ENCODE measurements around the gene ABHD5. TPM values are rescaled to one million over a fixed set of nuclear protein-coding genes. Genes with fewer than 3 reads are reported as not detected.

The ABHD5 gene
- total RNA-seq, 4 donors from 2014 or later, result 2.8 to 21.3 (median 12.2) TPM

- H3K4me3 ChIP-seq, result no peak overlapping the region
- peaks cover 0 to 5% of the 10 kb centered on the region in 2 donors for H3K4me1 ChIP-seq
- intact Hi-C loops (cut with DNase I; ENCODE audit: low total_unique reads), result no loop called here
- no peaks in the 10 kb centered on the region for H3K36me3 ChIP-seq
- H3K9me3 ChIP-seq, result no peaks in the 10 kb centered on the region
- H3K27ac ChIP-seq, result no peak overlapping the region
- TF ChIP-seq CTCF (IDR thresholded peaks at IDR 0.05) (no peak), POLR2A (IDR thresholded peaks at IDR 0.05) (no peak)
- no peak for DNase-seq
- no peaks in the 10 kb centered on the region for H3K27me3 ChIP-seq
These were observed 2.5 kb upstream of the ABHD5 start for GRCh38 chr3:43688245-43688650.

GRCh38 chr3:43689166-43689565, 1.6 kb upstream of the ABHD5 start:
- intact Hi-C loops (cut with DNase I; ENCODE audit: low total_unique reads), result no loop called here
- Histone ChIP-seq H3K27ac (no peak overlapping the region), H3K4me1 (peaks cover 0 to 5% of the 10 kb centered on the region in 2 donors), H3K9me3 (no peaks in the 10 kb centered on the region), H3K4me3 (no peak overlapping the region), H3K27me3 (no peaks in the 10 kb centered on the region), H3K36me3 (no peaks in the 10 kb centered on the region)
- no peak for TF ChIP-seq CTCF (IDR thresholded peaks at IDR 0.05)
- TF ChIP-seq POLR2A (IDR thresholded peaks at IDR 0.05), result no peak
- DNase-seq, result no peak

GRCh38 chr3:43689766-43690399, 855 bp upstream of the ABHD5 start:
- no peaks in the 10 kb centered on the region for H3K9me3 ChIP-seq
- no peak for TF ChIP-seq POLR2A (IDR thresholded peaks at IDR 0.05)
- TF ChIP-seq CTCF (IDR thresholded peaks at IDR 0.05), result no peak
- peaks cover 0 to 5% of the 10 kb centered on the region in 2 donors for H3K4me1 ChIP-seq
- intact Hi-C loops (cut with DNase I; ENCODE audit: low total_unique reads), result no loop called here
- no peak for DNase-seq
- peak overlapping the region; percentile 42 to 82 for H3K4me3 ChIP-seq
- peak overlapping the region; percentile 54 to 78 for H3K27ac ChIP-seq
- no peaks in the 10 kb centered on the region for H3K27me3 ChIP-seq
- no peaks in the 10 kb centered on the region for H3K36me3 ChIP-seq

DNA sequence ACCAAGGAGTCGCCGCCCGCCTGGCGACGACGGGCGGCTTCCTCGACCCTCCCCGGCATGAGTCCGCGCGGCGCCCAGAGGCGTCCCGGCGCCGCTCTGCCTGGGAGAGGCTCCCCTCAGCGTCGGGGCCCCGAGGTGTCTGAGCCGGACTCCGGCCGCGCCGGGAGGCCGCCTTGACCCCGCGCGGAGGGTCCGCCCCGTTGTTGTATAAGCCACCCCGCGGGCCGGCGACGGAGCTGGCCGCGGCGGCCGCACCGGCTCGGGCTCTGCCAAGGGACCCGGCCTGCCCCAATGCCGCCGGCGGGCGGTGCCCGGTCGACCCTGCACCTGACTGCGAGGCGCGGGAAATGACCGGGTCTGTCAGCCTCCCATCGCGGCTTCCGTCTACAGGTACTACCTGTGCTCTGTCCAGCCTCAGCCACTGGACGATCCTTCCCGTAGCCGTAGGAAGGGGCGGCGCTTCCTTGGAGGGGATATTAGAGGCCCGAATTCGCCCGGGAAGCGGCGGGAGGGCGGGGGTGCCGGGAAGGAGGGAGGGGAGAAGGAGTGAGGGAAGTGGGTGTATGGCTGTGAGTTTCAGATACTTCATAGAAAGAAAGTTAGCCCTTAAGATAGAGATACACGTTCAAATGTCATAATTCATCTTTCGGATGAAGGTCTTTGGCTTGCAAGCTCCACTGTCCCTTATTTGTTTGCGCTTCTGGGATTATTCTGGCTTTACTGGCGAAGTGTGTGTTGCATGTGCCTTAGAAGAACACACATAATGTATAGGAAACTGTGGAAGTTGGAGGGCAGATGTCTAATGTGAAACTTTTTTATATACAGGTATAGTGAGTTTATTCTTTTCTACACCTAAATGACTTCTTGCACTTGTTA, 620 bp downstream of the ABHD5 start:
- H3K27ac ChIP-seq, result peak overlapping the region; percentile 78 to 90
- H3K4me1 ChIP-seq, result peaks cover 0 to 5% of the 10 kb centered on the region in 2 donors
- intact Hi-C loops (cut with DNase I; ENCODE audit: low total_unique reads), result no loop called here
- no peaks in the 10 kb centered on the region for H3K36me3 ChIP-seq
- TF ChIP-seq CTCF (IDR thresholded peaks at IDR 0.05) (no peak), POLR2A (IDR thresholded peaks at IDR 0.05) (no peak)
- H3K27me3 ChIP-seq, result no peaks in the 10 kb centered on the region
- peak; percentile 48 to 56 for DNase-seq
- H3K9me3 ChIP-seq, result no peaks in the 10 kb centered on the region
- peak overlapping the region; percentile 42 to 82 for H3K4me3 ChIP-seq

Measured in uterus (tissue), 4 donors.